HG03064 (cell line): ENCODE measurements around the gene UBE2E2.

Experiments used
- ATAC-seq: cut with Tn5 transposase; IDR thresholded peaks from one replicate; pipeline ENCODE4 v1.9.1; 2021; ENCODE audit warnings: low read depth; ENCODE audit not compliant: unreplicated experiment

UBE2E2 gene

DNA sequence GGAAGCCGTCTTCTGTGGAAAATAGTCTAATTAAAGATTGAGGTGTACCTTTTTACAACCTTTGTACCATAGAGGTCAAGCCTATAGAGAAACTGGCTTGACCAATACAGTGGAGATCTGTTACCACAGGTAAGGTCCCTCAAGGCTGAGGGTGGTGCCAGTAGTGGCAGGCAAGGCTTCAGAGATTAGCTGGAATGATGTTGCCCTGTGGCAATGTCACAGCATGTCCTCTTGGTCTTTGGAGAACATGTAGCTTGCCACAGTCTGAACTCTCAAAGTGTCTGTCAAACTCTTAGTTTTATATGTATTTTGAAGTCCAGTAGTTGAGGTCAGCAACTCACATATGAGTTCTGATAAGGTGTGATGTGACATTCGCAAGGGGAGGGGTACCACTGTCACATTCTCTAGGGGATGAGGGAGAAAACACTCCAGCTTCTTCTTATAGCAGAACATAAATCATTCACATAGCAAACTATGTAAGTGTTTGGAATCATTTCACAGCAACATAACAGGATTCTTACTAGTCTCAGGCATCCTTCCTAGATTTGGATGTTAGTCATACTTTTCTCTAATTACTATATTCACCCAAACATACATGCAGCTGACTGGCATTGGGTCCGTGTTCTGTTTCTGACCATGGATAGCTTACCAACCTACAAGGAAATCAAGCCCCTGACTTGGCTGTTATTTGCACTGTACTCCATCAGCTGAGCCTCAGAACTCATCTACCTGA, 173.6 kb downstream of the UBE2E2 start:
- no peak for ATAC-seq

GRCh38 chr3:23377928-23378672, 175.0 kb downstream of the UBE2E2 start:
- no peak for ATAC-seq

GRCh38 chr3:23383875-23384274, 180.7 kb downstream of the UBE2E2 start:
- ATAC-seq = no peak

DNA sequence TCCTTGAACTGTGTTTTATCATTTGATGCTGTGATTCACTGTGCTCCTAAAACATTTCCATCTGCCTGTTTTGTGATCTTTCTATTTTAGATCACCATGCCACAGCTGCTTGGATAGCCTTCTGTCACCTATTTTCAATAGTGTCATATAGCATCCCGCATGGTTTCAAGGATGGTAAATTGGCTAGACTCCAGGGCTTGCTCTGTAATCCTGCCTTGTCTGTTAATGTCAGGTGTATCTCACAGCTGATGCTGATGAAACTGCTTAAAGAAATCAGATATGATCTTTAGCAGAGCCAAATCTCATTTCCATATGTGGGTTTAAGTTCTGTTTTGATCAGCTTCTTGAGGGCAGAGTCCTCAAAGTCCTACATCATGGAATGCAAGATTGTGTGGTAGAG, 182.2 kb downstream of the UBE2E2 start:
- ATAC-seq = no peak

GRCh38 chr3:23387286-23387918, 184.3 kb downstream of the UBE2E2 start:
- ATAC-seq = no peak

DNA sequence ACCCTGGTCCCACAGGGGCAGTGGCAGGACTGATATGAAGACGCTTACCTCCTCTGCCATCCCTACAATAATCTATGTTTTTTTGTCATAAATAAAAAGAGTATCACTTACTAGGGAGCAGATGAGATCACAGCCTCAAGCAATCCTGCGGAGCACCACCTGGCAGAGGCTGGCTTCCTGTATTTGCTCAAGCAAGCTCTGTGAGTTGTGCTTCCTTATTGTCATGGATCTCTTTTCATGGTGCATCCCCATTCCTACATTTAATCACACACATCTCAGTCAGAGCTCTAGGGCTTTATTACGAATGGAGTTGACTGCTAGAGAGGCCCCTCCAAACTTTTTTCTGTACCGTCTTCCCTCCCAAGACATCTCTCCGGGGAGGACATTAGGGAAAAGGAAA, 186.0 kb downstream of the UBE2E2 start:
- ATAC-seq = no peak

- ATAC-seq = no peak
These were observed 186.6 kb downstream of the UBE2E2 start for GRCh38 chr3:23389686-23390085.

- ATAC-seq = no peak
These were observed 187.3 kb downstream of the UBE2E2 start for GRCh38 chr3:23390446-23390845.

DNA sequence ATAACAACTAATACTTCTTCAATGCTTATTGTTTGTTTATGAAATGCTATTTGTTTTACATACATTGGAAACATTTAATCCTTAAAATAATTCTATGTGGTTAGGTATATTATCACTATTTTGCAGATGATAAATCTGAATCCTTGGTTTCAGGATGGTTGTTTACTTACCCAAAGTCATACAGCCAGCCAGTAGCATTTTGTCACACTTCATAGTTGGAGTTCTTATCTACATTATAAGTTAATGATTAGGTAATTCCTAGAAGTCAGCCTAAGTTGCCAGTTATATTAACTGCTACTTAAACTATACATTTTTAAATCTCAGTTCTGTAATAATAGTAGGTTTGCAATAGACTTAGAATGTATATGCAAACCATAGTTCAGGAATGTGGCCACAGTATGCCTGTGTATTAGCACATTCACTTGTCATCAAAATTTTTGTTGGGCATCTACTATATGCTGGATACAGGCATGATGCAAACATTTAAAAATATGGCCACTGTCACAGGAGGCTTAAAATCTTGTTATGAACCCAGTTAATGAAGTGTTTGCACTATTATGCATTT, 187.9 kb downstream of the UBE2E2 start:
- no peak for ATAC-seq

GRCh38 chr3:23395115-23395514, 192.0 kb downstream of the UBE2E2 start:
- no peak for ATAC-seq

GRCh38 chr3:23396746-23397145, 193.6 kb downstream of the UBE2E2 start:
- ATAC-seq = no peak

- ATAC-seq = no peak
These were observed 196.1 kb downstream of the UBE2E2 start for GRCh38 chr3:23399221-23399620.

- ATAC-seq = no peak
These were observed 199.8 kb downstream of the UBE2E2 start for GRCh38 chr3:23402728-23403492.

- no peak for ATAC-seq
These were observed 201.1 kb downstream of the UBE2E2 start for GRCh38 chr3:23404246-23404645.

DNA sequence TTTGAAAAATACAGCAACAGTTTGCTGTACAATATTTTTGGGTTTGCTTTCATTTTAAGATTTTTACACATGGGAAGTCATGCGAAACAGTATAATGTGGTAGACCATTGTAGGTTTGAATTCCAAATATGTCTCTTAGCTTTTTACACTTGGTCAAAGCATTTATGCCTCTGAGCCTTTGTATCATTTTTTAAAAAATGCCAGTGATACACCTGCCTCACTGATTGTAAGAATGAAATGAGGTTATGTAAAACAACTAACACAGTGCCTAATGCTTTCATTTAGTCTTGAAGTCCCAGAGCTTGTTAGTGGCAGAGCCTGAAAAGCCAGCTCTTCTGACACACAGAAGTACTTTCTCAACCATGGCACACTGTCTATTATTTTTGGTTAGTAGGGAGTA, 202.0 kb downstream of the UBE2E2 start:
- ATAC-seq = peak; percentile 51

GRCh38 chr3:23406601-23407000, 203.5 kb downstream of the UBE2E2 start:
- ATAC-seq = no peak

- no peak for ATAC-seq
These were observed 214.9 kb downstream of the UBE2E2 start for GRCh38 chr3:23418026-23418425.

- peak; percentile 28 for ATAC-seq
These were observed 218.8 kb downstream of the UBE2E2 start for GRCh38 chr3:23421811-23422516.

DNA sequence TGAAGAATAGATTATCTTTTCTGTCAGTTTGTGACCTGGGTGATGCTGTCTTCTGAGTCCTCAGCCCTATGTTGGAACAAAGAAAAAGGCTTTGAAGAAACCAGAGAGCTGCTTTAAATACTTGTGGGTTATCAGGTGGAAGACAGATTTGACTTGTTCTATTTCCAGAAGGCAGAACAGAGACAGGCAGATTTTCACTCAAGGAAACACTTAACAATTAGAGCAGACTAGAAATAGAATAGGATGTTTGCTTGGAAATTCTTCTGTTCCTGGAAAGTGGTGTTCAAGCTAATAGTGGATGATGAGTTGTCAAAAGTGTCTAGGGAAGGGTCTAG, 219.4 kb downstream of the UBE2E2 start:
- peak; percentile 81 for ATAC-seq

GRCh38 chr3:23425410-23425809, 222.3 kb downstream of the UBE2E2 start:
- ATAC-seq = no peak
